ENCODE measurements around the gene FBXL16. TPM values are rescaled to one million over a fixed set of nuclear protein-coding genes. Genes with fewer than 3 reads are reported as not detected.

Gene FBXL16
- total and polyA plus RNA-seq, 2 of the 13 experiments (the other 11 are each of a cell fraction or from before 2014, with no cell fraction given), result 0.22 to 2.0 TPM

DNA sequence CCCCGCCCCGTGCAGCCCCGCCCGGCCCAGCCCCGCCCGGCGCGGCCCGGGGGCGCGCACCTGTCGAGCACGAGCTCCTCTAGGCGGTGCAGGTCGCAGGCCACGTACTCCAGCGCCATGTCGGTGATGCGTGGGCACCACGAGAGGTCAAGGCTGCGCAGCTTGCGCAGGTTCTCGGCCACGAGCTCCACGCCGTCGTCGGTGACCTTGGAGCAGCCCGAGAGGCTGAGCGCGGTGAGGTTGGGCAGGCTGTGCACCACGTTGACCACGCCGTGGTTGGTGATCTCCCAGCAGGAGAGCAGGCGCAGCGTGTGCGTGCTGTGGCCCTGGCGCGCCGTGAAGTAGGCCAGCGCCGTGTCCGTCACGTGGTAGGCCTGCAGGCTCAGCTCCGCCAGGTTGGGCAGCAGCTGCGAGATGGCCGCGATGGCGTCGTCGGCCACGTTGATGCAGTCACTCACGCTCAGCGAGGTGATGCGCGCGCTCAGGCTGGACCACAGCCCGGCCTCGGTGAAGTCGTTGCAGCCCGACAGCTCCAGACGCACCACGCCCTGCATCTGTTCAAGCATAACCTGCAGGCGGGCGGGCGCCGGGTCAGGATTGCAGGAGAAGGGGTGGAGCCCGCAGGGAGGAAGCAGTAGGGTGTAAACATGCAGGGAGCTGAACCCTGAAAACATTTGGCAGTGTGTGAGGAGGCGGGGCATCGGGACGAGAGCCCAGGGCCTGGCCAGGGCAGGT, 10.1 kb downstream of the FBXL16 start (continued):
- TF ChIP-seq, protein P1, sequence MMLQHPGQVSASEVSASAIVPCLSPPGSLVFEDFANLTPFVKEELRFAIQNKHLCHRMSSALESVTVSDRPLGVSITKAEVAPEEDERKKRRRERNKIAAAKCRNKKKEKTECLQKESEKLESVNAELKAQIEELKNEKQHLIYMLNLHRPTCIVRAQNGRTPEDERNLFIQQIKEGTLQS (CRISPR knock-in tag; IDR thresholded peaks at IDR 0.05), result peak; percentile 40; the same call in 1 of the 2 replicates
- TF ChIP-seq, protein P2, sequence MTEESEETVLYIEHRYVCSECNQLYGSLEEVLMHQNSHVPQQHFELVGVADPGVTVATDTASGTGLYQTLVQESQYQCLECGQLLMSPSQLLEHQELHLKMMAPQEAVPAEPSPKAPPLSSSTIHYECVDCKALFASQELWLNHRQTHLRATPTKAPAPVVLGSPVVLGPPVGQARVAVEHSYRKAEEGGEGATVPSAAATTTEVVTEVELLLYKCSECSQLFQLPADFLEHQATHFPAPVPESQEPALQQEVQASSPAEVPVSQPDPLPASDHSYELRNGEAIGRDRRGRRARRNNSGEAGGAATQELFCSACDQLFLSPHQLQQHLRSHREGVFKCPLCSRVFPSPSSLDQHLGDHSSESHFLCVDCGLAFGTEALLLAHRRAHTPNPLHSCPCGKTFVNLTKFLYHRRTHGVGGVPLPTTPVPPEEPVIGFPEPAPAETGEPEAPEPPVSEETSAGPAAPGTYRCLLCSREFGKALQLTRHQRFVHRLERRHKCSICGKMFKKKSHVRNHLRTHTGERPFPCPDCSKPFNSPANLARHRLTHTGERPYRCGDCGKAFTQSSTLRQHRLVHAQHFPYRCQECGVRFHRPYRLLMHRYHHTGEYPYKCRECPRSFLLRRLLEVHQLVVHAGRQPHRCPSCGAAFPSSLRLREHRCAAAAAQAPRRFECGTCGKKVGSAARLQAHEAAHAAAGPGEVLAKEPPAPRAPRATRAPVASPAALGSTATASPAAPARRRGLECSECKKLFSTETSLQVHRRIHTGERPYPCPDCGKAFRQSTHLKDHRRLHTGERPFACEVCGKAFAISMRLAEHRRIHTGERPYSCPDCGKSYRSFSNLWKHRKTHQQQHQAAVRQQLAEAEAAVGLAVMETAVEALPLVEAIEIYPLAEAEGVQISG (CRISPR knock-in tag; IDR thresholded peaks at IDR 0.05), result peak; percentile 62; the same call in 1 of the 2 replicates
- TF ChIP-seq, protein P3, sequence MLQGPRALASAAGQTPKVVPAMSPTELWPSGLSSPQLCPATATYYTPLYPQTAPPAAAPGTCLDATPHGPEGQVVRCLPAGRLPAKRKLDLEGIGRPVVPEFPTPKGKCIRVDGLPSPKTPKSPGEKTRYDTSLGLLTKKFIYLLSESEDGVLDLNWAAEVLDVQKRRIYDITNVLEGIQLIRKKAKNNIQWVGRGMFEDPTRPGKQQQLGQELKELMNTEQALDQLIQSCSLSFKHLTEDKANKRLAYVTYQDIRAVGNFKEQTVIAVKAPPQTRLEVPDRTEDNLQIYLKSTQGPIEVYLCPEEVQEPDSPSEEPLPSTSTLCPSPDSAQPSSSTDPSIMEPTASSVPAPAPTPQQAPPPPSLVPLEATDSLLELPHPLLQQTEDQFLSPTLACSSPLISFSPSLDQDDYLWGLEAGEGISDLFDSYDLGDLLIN (CRISPR knock-in tag; IDR thresholded peaks at IDR 0.05; ENCODE audit: borderline replicate concordance), result no peak
- TF ChIP-seq E2F1 (CRISPR knock-in tag; IDR thresholded peaks at IDR 0.05) (no peak), RORA (CRISPR knock-in tag; IDR thresholded peaks at IDR 0.05) (no peak), ZNF609 (CRISPR knock-in tag; IDR thresholded peaks at IDR 0.05; ENCODE audit: borderline replicate concordance) (no peak), ELK4 (CRISPR knock-in tag; IDR thresholded peaks at IDR 0.05; ENCODE audit: borderline replicate concordance) (no peak), ZNF543 (CRISPR knock-in tag; IDR thresholded peaks at IDR 0.05) (no peak), ZNF530 (CRISPR knock-in tag; IDR thresholded peaks at IDR 0.05; ENCODE audit: low read depth) (no peak), MTA1 (CRISPR knock-in tag; IDR thresholded peaks at IDR 0.05; ENCODE audit: borderline replicate concordance) (peak; percentile 32; the same call in 1 of the 2 replicates)
